Measurements from ENCODE around the gene SHISAL2A.

The SHISAL2A gene

GRCh38 chr1:52640697-52641096 is 7.7 kb downstream of the SHISAL2A start:
- Histone ChIP-seq H3K9ac (ENCODE audit: low read depth, low read length) (no peak overlapping the region), H3K36me3 (ENCODE audit: insufficient read depth, low read depth, low read length) (no peaks in the 10 kb centered on the region), H3K4me3 (ENCODE audit: low read length) (no peak overlapping the region), H3K27ac (ENCODE audit: low read length) (no peak overlapping the region), H3K27me3 (ENCODE audit: insufficient read depth, low read length) (peaks cover 2% of the 10 kb centered on the region), H3K4me1 (ENCODE audit: insufficient read depth, low read length) (no peaks in the 10 kb centered on the region), H3K9me3 (ENCODE audit: insufficient read depth, low read depth, low read length) (no peaks in the 10 kb centered on the region)

GRCh38 chr1:52641307-52641706 is 8.3 kb downstream of the SHISAL2A start:
- no peak overlapping the region for H3K27ac ChIP-seq (ENCODE audit: low read length)
- H3K4me3 ChIP-seq (ENCODE audit: low read length) = no peak overlapping the region
- H3K27me3 ChIP-seq (ENCODE audit: insufficient read depth, low read length) = no peaks in the 10 kb centered on the region
- no peaks in the 10 kb centered on the region for H3K9me3 ChIP-seq (ENCODE audit: insufficient read depth, low read depth, low read length)
- no peaks in the 10 kb centered on the region for H3K36me3 ChIP-seq (ENCODE audit: insufficient read depth, low read depth, low read length)
- H3K9ac ChIP-seq (ENCODE audit: low read depth, low read length) = no peak overlapping the region
- H3K4me1 ChIP-seq (ENCODE audit: insufficient read depth, low read length) = no peaks in the 10 kb centered on the region

- H3K9me3 ChIP-seq (ENCODE audit: insufficient read depth, low read depth, low read length) = no peaks in the 10 kb centered on the region
- no peaks in the 10 kb centered on the region for H3K4me1 ChIP-seq (ENCODE audit: insufficient read depth, low read length)
- H3K9ac ChIP-seq (ENCODE audit: low read depth, low read length) = no peak overlapping the region
- no peaks in the 10 kb centered on the region for H3K27me3 ChIP-seq (ENCODE audit: insufficient read depth, low read length)
- no peaks in the 10 kb centered on the region for H3K36me3 ChIP-seq (ENCODE audit: insufficient read depth, low read depth, low read length)
- H3K4me3 ChIP-seq (ENCODE audit: low read length) = no peak overlapping the region
- H3K27ac ChIP-seq (ENCODE audit: low read length) = no peak overlapping the region
Observed at GRCh38 chr1:52645261-52645660, 12.3 kb downstream of the SHISAL2A start.

- Histone ChIP-seq H3K27me3 (ENCODE audit: insufficient read depth, low read length) (no peaks in the 10 kb centered on the region), H3K27ac (ENCODE audit: low read length) (no peak overlapping the region), H3K4me3 (ENCODE audit: low read length) (no peak overlapping the region), H3K36me3 (ENCODE audit: insufficient read depth, low read depth, low read length) (no peaks in the 10 kb centered on the region), H3K4me1 (ENCODE audit: insufficient read depth, low read length) (no peaks in the 10 kb centered on the region), H3K9ac (ENCODE audit: low read depth, low read length) (no peak overlapping the region), H3K9me3 (ENCODE audit: insufficient read depth, low read depth, low read length) (no peaks in the 10 kb centered on the region)
Observed at GRCh38 chr1:52651904-52652303, 18.9 kb downstream of the SHISAL2A start.

- H3K36me3 ChIP-seq (ENCODE audit: insufficient read depth, low read depth, low read length) = no peaks in the 10 kb centered on the region
- H3K9ac ChIP-seq (ENCODE audit: low read depth, low read length) = no peak overlapping the region
- no peaks in the 10 kb centered on the region for H3K27me3 ChIP-seq (ENCODE audit: insufficient read depth, low read length)
- H3K4me3 ChIP-seq (ENCODE audit: low read length) = no peak overlapping the region
- no peaks in the 10 kb centered on the region for H3K9me3 ChIP-seq (ENCODE audit: insufficient read depth, low read depth, low read length)
- no peaks in the 10 kb centered on the region for H3K4me1 ChIP-seq (ENCODE audit: insufficient read depth, low read length)
- no peak overlapping the region for H3K27ac ChIP-seq (ENCODE audit: low read length)
Observed at GRCh38 chr1:52653207-52653849, 20.4 kb downstream of the SHISAL2A start.

GRCh38 chr1:52654063-52654462 is 21.1 kb downstream of the SHISAL2A start:
- no peak overlapping the region for H3K27ac ChIP-seq (ENCODE audit: low read length)
- no peaks in the 10 kb centered on the region for H3K36me3 ChIP-seq (ENCODE audit: insufficient read depth, low read depth, low read length)

GRCh38 chr1:52657702-52658101 is 24.7 kb downstream of the SHISAL2A start:
- Histone ChIP-seq H3K4me3 (ENCODE audit: low read length) (no peak overlapping the region), H3K36me3 (ENCODE audit: insufficient read depth, low read depth, low read length) (no peaks in the 10 kb centered on the region), H3K27me3 (ENCODE audit: insufficient read depth, low read length) (no peaks in the 10 kb centered on the region), H3K9me3 (ENCODE audit: insufficient read depth, low read depth, low read length) (no peaks in the 10 kb centered on the region), H3K27ac (ENCODE audit: low read length) (no peak overlapping the region), H3K9ac (ENCODE audit: low read depth, low read length) (no peak overlapping the region), H3K4me1 (ENCODE audit: insufficient read depth, low read length) (peaks cover 20% of the 10 kb centered on the region)

More at GRCh38 chr1:52654063-52654462, 21.1 kb downstream of the SHISAL2A start:
- no peaks in the 10 kb centered on the region for H3K9me3 ChIP-seq (ENCODE audit: insufficient read depth, low read depth, low read length)
- H3K9ac ChIP-seq (ENCODE audit: low read depth, low read length) = no peak overlapping the region
- no peak overlapping the region for H3K4me3 ChIP-seq (ENCODE audit: low read length)
- H3K27me3 ChIP-seq (ENCODE audit: insufficient read depth, low read length) = no peaks in the 10 kb centered on the region
- peaks cover under 1% of the 10 kb centered on the region; the same call in 1 of the 2 replicates for H3K4me1 ChIP-seq (ENCODE audit: insufficient read depth, low read length)

- Histone ChIP-seq H3K36me3 (ENCODE audit: insufficient read depth, low read depth, low read length) (no peaks in the 10 kb centered on the region), H3K4me1 (ENCODE audit: insufficient read depth, low read length) (peaks cover 20% of the 10 kb centered on the region), H3K27ac (ENCODE audit: low read length) (no peak overlapping the region), H3K27me3 (ENCODE audit: insufficient read depth, low read length) (no peaks in the 10 kb centered on the region), H3K9ac (ENCODE audit: low read depth, low read length) (no peak overlapping the region), H3K4me3 (ENCODE audit: low read length) (no peak overlapping the region), H3K9me3 (ENCODE audit: insufficient read depth, low read depth, low read length) (no peaks in the 10 kb centered on the region)
Observed at GRCh38 chr1:52658795-52659194, 25.8 kb downstream of the SHISAL2A start.

- Histone ChIP-seq H3K9me3 (ENCODE audit: insufficient read depth, low read depth, low read length) (no peaks in the 10 kb centered on the region), H3K4me1 (ENCODE audit: insufficient read depth, low read length) (peaks cover 20% of the 10 kb centered on the region), H3K27ac (ENCODE audit: low read length) (no peak overlapping the region), H3K9ac (ENCODE audit: low read depth, low read length) (peak overlapping the region; percentile 35; the same call in 1 of the 2 replicates), H3K27me3 (ENCODE audit: insufficient read depth, low read length) (no peaks in the 10 kb centered on the region), H3K4me3 (ENCODE audit: low read length) (no peak overlapping the region), H3K36me3 (ENCODE audit: insufficient read depth, low read depth, low read length) (no peaks in the 10 kb centered on the region)
Observed at GRCh38 chr1:52659356-52659755, 26.4 kb downstream of the SHISAL2A start.

GRCh38 chr1:52659851-52660596 is 27.1 kb downstream of the SHISAL2A start:
- Histone ChIP-seq H3K4me1 (ENCODE audit: insufficient read depth, low read length) (peaks cover 20% of the 10 kb centered on the region), H3K27ac (ENCODE audit: low read length) (peak overlapping the region; percentile 21), H3K36me3 (ENCODE audit: insufficient read depth, low read depth, low read length) (no peaks in the 10 kb centered on the region), H3K4me3 (ENCODE audit: low read length) (peak overlapping the region; percentile 28; the same call in 1 of the 2 replicates), H3K9me3 (ENCODE audit: insufficient read depth, low read depth, low read length) (no peaks in the 10 kb centered on the region), H3K27me3 (ENCODE audit: insufficient read depth, low read length) (no peaks in the 10 kb centered on the region), H3K9ac (ENCODE audit: low read depth, low read length) (peak overlapping the region; percentile 40; the same call in 1 of the 2 replicates)

- Histone ChIP-seq H3K36me3 (ENCODE audit: insufficient read depth, low read depth, low read length) (no peaks in the 10 kb centered on the region), H3K9ac (ENCODE audit: low read depth, low read length) (peak overlapping the region; percentile 40; the same call in 1 of the 2 replicates), H3K4me3 (ENCODE audit: low read length) (peak overlapping the region; percentile 28; the same call in 1 of the 2 replicates), H3K27me3 (ENCODE audit: insufficient read depth, low read length) (no peaks in the 10 kb centered on the region), H3K27ac (ENCODE audit: low read length) (peak overlapping the region; percentile 21), H3K4me1 (ENCODE audit: insufficient read depth, low read length) (peaks cover 20% of the 10 kb centered on the region), H3K9me3 (ENCODE audit: insufficient read depth, low read depth, low read length) (no peaks in the 10 kb centered on the region)
Observed at GRCh38 chr1:52660807-52661206, 27.8 kb downstream of the SHISAL2A start.

Measured in iPS-20b (cell line).